ENCODE results near the gene PIGT. TPM values are rescaled to one million over a fixed set of nuclear protein-coding genes. Genes with fewer than 3 reads are reported as not detected.

The PIGT gene
- total RNA-seq, 4 donors from 2014 or later, result 28.7 to 89.2 (median 62.6) TPM

- Histone ChIP-seq H3K27ac (no peak overlapping the region), H3K4me3 (no peak overlapping the region), H3K36me3 (no peaks in the 10 kb centered on the region), H3K4me1 (no peaks in the 10 kb centered on the region), H3K27me3 (no peaks in the 10 kb centered on the region), H3K9me3 (no peaks in the 10 kb centered on the region)
- intact Hi-C loops (cut with DNase I; ENCODE audit: low total_unique reads), result no loop called here
- no peak for DNase-seq
- TF ChIP-seq POLR2A (IDR thresholded peaks at IDR 0.05), result no peak
- no peak for TF ChIP-seq CTCF (IDR thresholded peaks at IDR 0.05)
Measured at GRCh38 chr20:45452772-45453691, 37.1 kb downstream of the PIGT start.

GRCh38 chr20:45456632-45457031, 40.7 kb downstream of the PIGT start:
- no peak overlapping the region for H3K4me3 ChIP-seq
- H3K27me3 ChIP-seq, result no peaks in the 10 kb centered on the region
- H3K27ac ChIP-seq, result no peak overlapping the region
- H3K9me3 ChIP-seq, result no peaks in the 10 kb centered on the region
- no peaks in the 10 kb centered on the region for H3K36me3 ChIP-seq
- no peak for DNase-seq
- no peak for TF ChIP-seq CTCF (IDR thresholded peaks at IDR 0.05)
- H3K4me1 ChIP-seq, result no peaks in the 10 kb centered on the region
- intact Hi-C loops (cut with DNase I; ENCODE audit: low total_unique reads), result no loop called here

GRCh38 chr20:45459606-45460005, 43.7 kb downstream of the PIGT start:
- intact Hi-C loops (cut with DNase I; ENCODE audit: low total_unique reads), result no loop called here
- TF ChIP-seq POLR2A (IDR thresholded peaks at IDR 0.05) (no peak), CTCF (IDR thresholded peaks at IDR 0.05) (no peak)

GRCh38 chr20:45461225-45461624, 45.3 kb downstream of the PIGT start:
- Histone ChIP-seq H3K4me3 (no peak overlapping the region), H3K36me3 (no peaks in the 10 kb centered on the region), H3K9me3 (no peaks in the 10 kb centered on the region), H3K4me1 (no peaks in the 10 kb centered on the region), H3K27ac (no peak overlapping the region), H3K27me3 (no peaks in the 10 kb centered on the region)
- no peak for TF ChIP-seq CTCF (IDR thresholded peaks at IDR 0.05)
- no peak for TF ChIP-seq POLR2A (IDR thresholded peaks at IDR 0.05)
- DNase-seq, result no peak
- intact Hi-C loops (cut with DNase I; ENCODE audit: low total_unique reads), result no loop called here

More at GRCh38 chr20:45459606-45460005, 43.7 kb downstream of the PIGT start:
- Histone ChIP-seq H3K4me1 (no peaks in the 10 kb centered on the region), H3K36me3 (no peaks in the 10 kb centered on the region), H3K27ac (no peak overlapping the region), H3K4me3 (no peak overlapping the region), H3K9me3 (no peaks in the 10 kb centered on the region), H3K27me3 (no peaks in the 10 kb centered on the region)
- no peak for DNase-seq

GRCh38 chr20:45462711-45463509, 47.0 kb downstream of the PIGT start:
- intact Hi-C loops (cut with DNase I; ENCODE audit: low total_unique reads), result no loop called here
- no peak for TF ChIP-seq POLR2A (IDR thresholded peaks at IDR 0.05)
- TF ChIP-seq CTCF (IDR thresholded peaks at IDR 0.05), result no peak
- Histone ChIP-seq H3K27ac (no peak overlapping the region), H3K4me1 (no peaks in the 10 kb centered on the region), H3K4me3 (no peak overlapping the region), H3K27me3 (no peaks in the 10 kb centered on the region), H3K9me3 (no peaks in the 10 kb centered on the region), H3K36me3 (no peaks in the 10 kb centered on the region)
- DNase-seq, result no peak

Data from uterus (tissue), 4 donors.